SHP77 (cell line): ENCODE measurements around the gene HOXA3.

ENCODE experiments used
- DNase-seq, 2 experiments: peaks; one replicate each; lab custom pipeline; 2025; lab: John Stamatoyannopoulos, UW

HOXA3 gene

GRCh38 chr7:27143023-27143949 is 9.1 kb downstream of the HOXA3 start, which contains the start of gene HOXA5:
TSS of gene HOXA5 (minus strand) at chr7:27143681. CDS start at chr7:27143607, 74 bp downstream.
- no peak for DNase-seq

- no peak for DNase-seq
These were observed 9.8 kb downstream of the HOXA3 start for GRCh38 chr7:27142580-27143022.

- no peak for DNase-seq
These were observed 10.3 kb downstream of the HOXA3 start for GRCh38 chr7:27141923-27142579.

DNA sequence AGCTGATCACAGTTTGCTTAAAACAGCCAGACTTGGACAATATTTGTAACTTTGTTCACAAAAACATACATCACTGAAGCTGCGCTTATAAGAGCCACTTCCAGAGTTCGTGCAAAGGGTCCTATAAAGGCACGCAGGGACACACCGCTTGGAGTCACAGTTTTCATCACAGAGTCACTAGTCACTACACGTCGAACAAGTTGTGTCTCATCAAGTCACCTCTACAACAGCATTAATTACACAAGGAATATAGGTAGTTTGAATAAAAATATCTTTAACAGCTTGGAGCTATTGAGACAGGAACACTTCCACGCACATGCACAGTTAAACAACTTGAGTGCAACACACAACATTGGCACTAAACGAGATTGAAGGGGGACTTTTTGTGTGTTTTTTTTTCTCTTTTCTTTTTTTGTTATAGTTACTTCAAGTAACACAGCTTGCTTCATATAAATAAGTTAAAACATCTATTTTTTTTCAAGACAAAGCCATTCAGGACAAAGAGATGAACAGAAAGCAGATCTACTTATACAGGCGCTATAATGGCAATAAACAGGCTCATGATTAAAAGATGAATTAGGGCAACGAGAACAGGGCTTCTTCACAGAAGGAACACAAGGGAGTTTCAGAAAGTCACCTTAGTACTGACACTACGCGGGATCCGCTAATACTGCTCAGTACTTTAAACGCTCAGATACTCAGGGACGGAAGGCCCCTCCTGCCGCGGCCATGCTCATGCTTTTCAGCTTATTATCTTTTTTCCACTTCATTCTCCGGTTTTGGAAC is 11.1 kb downstream of the HOXA3 start:
- no peak for DNase-seq

- DNase-seq = no peak
These were observed 12.1 kb downstream of the HOXA3 start for GRCh38 chr7:27140126-27140857.

GRCh38 chr7:27139334-27140125 is 12.9 kb downstream of the HOXA3 start:
- DNase-seq = no peak

DNA sequence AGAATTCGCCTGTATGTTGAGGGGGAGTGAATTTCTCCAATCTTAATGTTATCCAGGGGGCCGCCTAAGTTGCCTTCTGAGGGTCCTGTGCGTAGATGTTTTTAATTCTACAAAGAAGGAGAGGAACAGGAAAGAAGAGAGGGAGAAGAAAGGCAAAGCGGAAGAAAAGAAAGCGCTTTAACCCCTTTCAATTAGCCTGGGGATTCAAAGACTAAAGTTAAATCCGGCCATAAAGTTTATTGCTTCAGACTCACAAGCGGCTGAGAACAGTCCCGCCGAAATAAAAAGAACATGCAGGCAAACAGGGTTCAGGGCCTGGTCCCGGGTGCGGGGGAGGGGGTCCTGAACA is 13.4 kb downstream of the HOXA3 start:
- no peak for DNase-seq

DNA sequence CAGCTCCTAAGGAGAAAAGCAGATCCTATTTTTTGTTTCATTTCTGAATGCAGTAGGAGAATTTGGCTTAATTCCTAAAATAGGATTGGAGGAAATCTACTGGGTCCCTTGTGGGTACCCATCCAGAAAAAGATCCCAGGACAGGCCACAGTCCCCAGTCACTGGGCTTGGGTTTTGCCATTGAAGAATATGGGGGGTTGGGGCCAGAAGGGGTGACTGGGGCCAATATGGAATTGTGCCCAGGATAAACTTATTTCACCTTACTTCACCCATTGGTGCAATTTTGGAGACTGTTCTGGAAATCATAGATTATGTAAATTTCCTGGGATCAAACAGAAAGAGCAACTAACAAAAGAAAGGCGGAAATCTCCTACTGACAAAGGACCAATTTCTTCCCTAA is 13.9 kb downstream of the HOXA3 start:
- no peak for DNase-seq

DNA sequence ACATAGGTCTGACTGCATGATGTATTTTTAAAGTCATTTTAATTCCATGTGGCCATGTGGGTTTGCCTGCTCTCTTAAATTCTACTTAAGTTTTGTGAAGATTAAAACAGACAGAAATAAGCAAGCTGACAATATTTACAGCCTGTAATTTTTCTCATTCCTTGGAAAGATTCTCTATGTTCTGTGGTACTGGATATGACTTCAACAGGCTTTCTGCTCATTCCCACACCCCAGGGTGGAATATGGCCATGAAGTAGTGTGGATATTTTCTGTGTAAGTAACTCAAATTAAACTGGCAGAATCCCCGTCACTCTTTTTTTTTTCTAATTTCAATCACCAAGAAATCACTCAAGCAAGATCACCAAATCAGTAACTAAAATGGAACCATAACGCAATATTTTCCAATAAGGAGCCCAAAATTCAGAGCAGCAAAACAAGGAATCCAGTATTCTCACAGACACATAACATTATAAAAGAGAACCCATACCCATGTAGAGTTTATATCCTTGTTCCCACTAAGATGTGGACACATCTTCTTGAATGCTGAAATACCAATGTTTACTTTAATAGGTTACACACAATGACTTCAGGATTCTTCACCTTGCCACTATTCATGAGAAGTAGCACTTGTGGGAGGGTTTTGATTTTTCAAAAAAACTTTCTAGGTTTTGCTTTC is 14.6 kb downstream of the HOXA3 start:
- no peak for DNase-seq

GRCh38 chr7:27134392-27134791 is 18.0 kb downstream of the HOXA3 start:
- no peak for DNase-seq

DNA sequence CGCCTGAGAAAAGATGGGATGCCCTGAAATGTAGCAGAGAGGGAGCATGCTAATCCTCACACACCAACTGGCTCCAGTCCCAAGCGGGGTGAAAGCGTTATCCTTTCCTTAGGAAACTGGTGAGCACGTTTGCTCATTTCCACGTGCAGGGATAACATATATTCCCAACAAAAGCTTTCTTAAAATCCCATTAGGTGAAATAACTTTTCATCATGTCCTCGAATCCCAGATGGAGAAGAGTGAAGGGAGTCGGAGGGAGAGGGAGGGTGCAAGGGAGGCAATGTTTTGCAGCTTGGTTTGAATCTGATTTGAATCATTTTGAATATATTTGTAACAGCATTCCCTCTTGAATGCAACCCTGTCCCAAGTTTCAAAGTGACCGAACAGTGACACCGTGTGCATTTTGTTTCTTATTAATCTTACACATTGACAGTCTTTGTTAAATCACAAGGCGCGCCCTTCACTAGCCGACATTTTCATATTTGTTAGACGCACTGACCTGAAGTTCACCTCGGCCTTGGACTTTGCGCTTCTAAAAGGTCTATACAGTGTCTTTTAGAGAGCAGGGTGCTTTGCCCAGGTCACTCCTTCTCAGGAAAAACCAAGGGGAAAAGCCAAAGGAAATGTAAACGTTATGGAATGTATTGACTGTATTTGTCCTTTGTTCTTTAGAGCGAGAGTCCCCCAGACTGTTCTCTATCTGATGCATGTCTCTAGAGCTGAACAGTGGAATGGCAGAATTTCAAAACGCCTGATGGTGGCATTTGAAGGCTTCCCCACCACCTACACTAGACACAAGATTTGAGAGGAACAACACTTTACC is 18.8 kb downstream of the HOXA3 start:
- no peak for DNase-seq

DNA sequence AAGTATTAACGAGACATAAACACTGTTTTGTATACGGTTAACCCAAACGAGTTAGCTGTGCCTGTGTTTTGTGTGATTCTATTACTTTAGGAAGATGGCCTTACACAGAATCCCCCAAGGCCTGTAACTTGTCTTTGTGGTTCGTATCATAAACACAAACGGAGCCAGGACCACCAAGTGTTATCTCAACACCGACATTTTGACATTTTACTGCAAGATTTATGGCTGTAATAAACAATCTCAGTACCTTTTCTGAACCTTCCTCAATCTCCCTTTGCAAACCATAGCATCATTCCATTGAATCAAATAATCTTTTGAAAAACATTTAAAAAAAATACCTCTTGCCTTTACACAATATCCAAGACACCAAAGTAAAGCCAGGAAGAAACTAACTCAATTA is 19.4 kb downstream of the HOXA3 start:
- no peak for DNase-seq

DNA sequence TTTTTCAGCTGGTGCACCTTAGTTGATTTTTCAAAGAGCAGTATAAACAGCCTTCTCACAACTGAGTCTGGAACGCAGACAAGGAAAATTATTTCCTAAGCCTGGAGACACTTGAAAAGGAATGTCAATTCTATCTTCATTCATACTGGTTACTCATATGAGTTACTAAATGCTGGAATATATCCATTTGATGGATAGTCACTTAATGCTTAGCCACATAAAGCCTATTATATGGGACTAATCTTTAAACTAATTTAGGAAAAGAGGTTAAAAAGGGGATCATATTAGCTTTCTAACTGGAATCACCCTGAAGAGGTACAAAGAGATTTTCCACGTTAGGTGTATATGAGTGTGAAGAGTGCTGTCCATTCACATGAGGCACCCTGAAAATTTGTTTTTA is 20.2 kb downstream of the HOXA3 start:
- DNase-seq = no peak

- no peak for DNase-seq
These were observed 21.0 kb downstream of the HOXA3 start for GRCh38 chr7:27131390-27131819.

- no peak for DNase-seq
These were observed 21.6 kb downstream of the HOXA3 start, which contains the start of gene HOXA4 for GRCh38 chr7:27130540-27131389. TSS of gene HOXA4 (minus strand) at chr7:27130757. CDS start at chr7:27130733, 24 bp downstream.

GRCh38 chr7:27129729-27130539 is 22.4 kb downstream of the HOXA3 start:
- no peak for DNase-seq
